Gastrocnemius medialis (tissue), 4 donors: ENCODE data around the gene FITM1. TPM values are rescaled to one million over a fixed set of nuclear protein-coding genes. Genes with fewer than 3 reads are reported as not detected.

Experiments used
- ATAC-seq, 2 donors: fragments of 150-250 bp; one replicate each; pipeline ENCODE4 v1.9.1; 2016
- DNase-seq, 2 donors: peaks; one replicate each; pipeline ENCODE4 v3.0.0-alpha.2; 2019
- H3K27ac ChIP-seq, 4 donors: fragments of 200-600 bp; sonication (generic); 1 replicate in 1 of 4; 2 replicates in 3 of 4; pipeline ENCODE4 v1.5.1; 2016 to 2018; ENCODE audit warnings: mild to moderate bottlenecking in 2 of 4, moderate library complexity in 1 of 4
- H3K27me3 ChIP-seq, 3 donors: fragments of 200-600 bp; sonication (generic) in 2 of 3; 1 replicate in 1 of 3; 2 replicates in 2 of 3; pipeline versions ENCODE4 v1.5.1 to v1.6.0; 2016 to 2019; ENCODE audit warnings: mild to moderate bottlenecking in 1 of 3, moderate library complexity in 1 of 3
- H3K36me3 ChIP-seq, 2 donors: fragments of 200-600 bp; sonication (generic) in 1 of 2; one replicate each; pipeline ENCODE4 v1.5.1; 2017 to 2018
- H3K4me1 ChIP-seq, 2 donors: fragments of 200-600 bp; sonication (generic) in 1 of 2; one replicate each; pipeline ENCODE4 v1.5.1; 2016 to 2017; ENCODE audit warnings: mild to moderate bottlenecking in 2 of 2
- H3K4me3 ChIP-seq, 4 donors: fragments of 200-600 bp; sonication (generic) in 3 of 4; 1 replicate in 1 of 4; 2 replicates in 3 of 4; pipeline ENCODE4 v1.5.1; 2016 to 2019; ENCODE audit warnings: mild to moderate bottlenecking in 2 of 4
- H3K9me3 ChIP-seq, 3 donors: fragments of 200-600 bp; sonication (generic) in 2 of 3; 1 replicate in 1 of 3; 2 replicates in 2 of 3; pipeline ENCODE4 v1.5.1; 2016 to 2019
- CTCF ChIP-seq, 5 experiments: fragments of 450-650 bp in 3 of 5; fragments of 200-600 bp in 2 of 5; sonication (generic) in 2 of 5; IDR thresholded peaks in 4 of 5; conservative IDR thresholded peaks in 1 of 5; 1 replicate in 4 of 5; 2 replicates in 1 of 5; pipeline ENCODE4 v1.5.1; 2016 to 2019; ENCODE audit warnings: antibody characterized with exemption in 5 of 5, mild to moderate bottlenecking in 3 of 5, moderate library complexity in 3 of 5
- POLR2A ChIP-seq, 2 donors: fragments of 450-650 bp; IDR thresholded peaks; one replicate each; pipeline ENCODE4 v1.6.1; 2017; ENCODE audit warnings: antibody characterized with exemption in 2 of 2, mild to moderate bottlenecking in 2 of 2, moderate library complexity in 2 of 2
- in situ Hi-C, 4 donors: fragments of 200-750 bp; cut with MboI; loops; one replicate each; pipeline versions ENCODE4 v1.15.0 to v1.8.0; 2017; ENCODE audit warnings: low sequenced_read_pairs in 4 of 4
- intact Hi-C: fragments of 100-400 bp; cut with DNase I; formaldehyde crosslinking; loops from one replicate; pipeline ENCODE4 v1.15.1; 2023; ENCODE audit warnings: low total_unique reads
- total RNA-seq, 4 donors: library from RNA; depleted of rRNA; stranded (reverse); fragments of >200 nt; gene quantifications; one replicate each; pipeline versions ENCODE4 v1.1.0 to v1.2.3, GENCODE V29; 2016

Gene FITM1
- total RNA-seq, 4 donors from 2014 or later, result 45.3 to 91.3 (median 65.4) TPM

GRCh38 chr14:24146978-24147760, 16.7 kb downstream of the FITM1 start, which contains the start of gene RNF31:
RNF31 (plus strand) TSS chr14:24147498; CDS start chr14:24147699, 201 bp downstream.
- peaks cover 21% of the 10 kb centered on the region in 2 donors for H3K4me1 ChIP-seq
- H3K36me3 ChIP-seq, result peaks cover 0 to 48% of the 10 kb centered on the region in 2 donors
- ATAC-seq (peak; percentile 89 to 94), DNase-seq (peak; percentile 98 to 99)
- no peaks in the 10 kb centered on the region for H3K27me3 ChIP-seq
- TF ChIP-seq POLR2A (IDR thresholded peaks at IDR 0.05), result peak; percentile 72 to 82
- no peak for TF ChIP-seq CTCF (IDR thresholded peaks at IDR 0.05 in 4 of 5, conservative IDR thresholded peaks at IDR 0.05 in 1 of 5)
- intact Hi-C loops, result loop anchor here (1.0 to 2.0 kb wide), 4 partner anchors 14 to 86 kb away; partner anchors contain the start of genes DCAF11, GMPR2, IPO4 and IRF9
- H3K9me3 ChIP-seq, result no peaks in the 10 kb centered on the region
- H3K27ac ChIP-seq, result peak within 1 kb of the TSS; percentile 92 to 97 (median 92)
- peak within 1 kb of the TSS; percentile 75 to 92 (median 84) for H3K4me3 ChIP-seq
- in situ Hi-C loops, result loop anchor here in 1 of 4 donors (25.0 kb wide), 1 partner anchor 835 kb away; the partner anchor contains the start of genes BCL2L2, PABPN1 and PPP1R3E

GRCh38 chr14:24147761-24148428, 17.4 kb downstream of the FITM1 start:
- intact Hi-C loops (loop anchor here (1.0 to 2.0 kb wide), 4 partner anchors 13 to 85 kb away; partner anchors contain the start of genes DCAF11, GMPR2, IPO4 and IRF9), in situ Hi-C loops (loop anchor here in 1 of 4 donors (25.0 kb wide), 1 partner anchor 836 kb away; the partner anchor contains the start of genes BCL2L2, PABPN1 and PPP1R3E)
- no peaks in the 10 kb centered on the region for H3K27me3 ChIP-seq
- H3K9me3 ChIP-seq, result no peaks in the 10 kb centered on the region
- ATAC-seq, result peak; percentile 0
- H3K36me3 ChIP-seq, result peaks cover 0 to 54% of the 10 kb centered on the region in 2 donors
- TF ChIP-seq CTCF (IDR thresholded peaks at IDR 0.05 in 4 of 5, conservative IDR thresholded peaks at IDR 0.05 in 1 of 5), result no peak
- TF ChIP-seq POLR2A (IDR thresholded peaks at IDR 0.05), result no peak
- H3K4me3 ChIP-seq, result peak overlapping the region; percentile 72 to 92 (median 84)
- H3K4me1 ChIP-seq, result peaks cover 18 to 19% of the 10 kb centered on the region in 2 donors
- peak overlapping the region; percentile 92 to 97 (median 92) for H3K27ac ChIP-seq
- DNase-seq, result no peak

- H3K4me3 ChIP-seq, result no peak overlapping the region
- peaks cover 0 to 53% of the 10 kb centered on the region in 2 donors for H3K36me3 ChIP-seq
- in situ Hi-C loops (loop anchor here in 1 of 4 donors (25.0 kb wide), 1 partner anchor 837 kb away; the partner anchor contains the start of genes BCL2L2, PABPN1 and PPP1R3E), intact Hi-C loops (no loop called here)
- H3K9me3 ChIP-seq, result no peaks in the 10 kb centered on the region
- H3K27me3 ChIP-seq, result no peaks in the 10 kb centered on the region
- no peak overlapping the region for H3K27ac ChIP-seq
- ATAC-seq (no peak), DNase-seq (no peak)
- no peak for TF ChIP-seq CTCF (IDR thresholded peaks at IDR 0.05 in 4 of 5, conservative IDR thresholded peaks at IDR 0.05 in 1 of 5)
- TF ChIP-seq POLR2A (IDR thresholded peaks at IDR 0.05), result no peak
- H3K4me1 ChIP-seq, result peaks cover 18 to 19% of the 10 kb centered on the region in 2 donors
Observed at GRCh38 chr14:24149302-24149969, 19.0 kb downstream of the FITM1 start.

GRCh38 chr14:24150061-24150460, 19.6 kb downstream of the FITM1 start:
- Histone ChIP-seq H3K27ac (no peak overlapping the region), H3K27me3 (no peaks in the 10 kb centered on the region), H3K4me3 (no peak overlapping the region), H3K4me1 (peaks cover 18 to 19% of the 10 kb centered on the region in 2 donors), H3K36me3 (peaks cover 0 to 59% of the 10 kb centered on the region in 2 donors), H3K9me3 (no peaks in the 10 kb centered on the region)
- intact Hi-C loops, result no loop called here
- DNase-seq (no peak), ATAC-seq (no peak)
- TF ChIP-seq POLR2A (IDR thresholded peaks at IDR 0.05) (no peak), CTCF (IDR thresholded peaks at IDR 0.05 in 4 of 5, conservative IDR thresholded peaks at IDR 0.05 in 1 of 5) (no peak)
- in situ Hi-C loops, result no loop called here
